NCI-H2227 (cell line): ENCODE measurements around the gene PSD2.
"Not testable (repeated sequence)": the region's sequence is repeated elsewhere in the genome, so short reads cannot be mapped to it uniquely, and the experiment has no call there.

ENCODE experiments used
- DNase-seq: peaks from one replicate; lab custom pipeline; 2025; ENCODE audit not compliant: unreplicated experiment; lab: John Stamatoyannopoulos, UW

Gene PSD2

DNA sequence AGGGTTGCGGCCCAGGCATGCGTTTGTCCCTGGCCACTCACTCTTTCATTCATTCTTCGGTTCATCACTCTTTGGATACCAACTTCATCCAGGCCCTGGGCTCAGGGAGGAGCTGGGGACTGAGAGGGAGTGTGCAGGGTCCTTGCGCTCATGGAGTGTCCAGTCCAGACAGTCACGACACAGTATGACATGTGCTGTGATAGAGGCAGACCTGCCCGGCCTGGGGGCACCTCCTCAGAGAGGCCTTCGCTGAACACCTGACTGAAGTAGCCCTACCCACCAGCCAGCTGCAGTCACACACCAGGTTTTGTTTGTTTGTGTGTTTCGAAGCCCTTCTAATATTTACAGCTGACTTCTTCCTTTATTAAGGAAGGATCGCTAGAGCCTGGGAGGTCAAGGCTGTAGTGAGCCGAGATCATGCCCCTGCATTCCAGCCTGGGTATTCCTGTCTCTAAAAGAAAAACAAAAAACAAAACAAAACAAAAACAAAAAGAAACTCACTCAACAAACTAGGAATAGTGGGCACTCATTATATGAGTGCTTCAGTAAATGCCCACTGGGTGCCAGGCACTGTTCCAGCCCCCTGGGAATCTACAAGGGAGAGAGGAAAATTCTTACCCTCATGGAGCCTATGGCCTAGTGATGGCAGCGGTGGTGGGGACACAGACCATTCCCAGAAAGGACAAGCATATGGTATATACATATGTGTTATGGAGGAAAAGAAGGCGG, 6.3 kb upstream of the PSD2 start:
- DNase-seq, result no peak

- no peak for DNase-seq
Measured at GRCh38 chr5:139789845-139790189, 5.8 kb upstream of the PSD2 start.

- no peak for DNase-seq
Measured at GRCh38 chr5:139792218-139792617, 3.4 kb upstream of the PSD2 start.

DNA sequence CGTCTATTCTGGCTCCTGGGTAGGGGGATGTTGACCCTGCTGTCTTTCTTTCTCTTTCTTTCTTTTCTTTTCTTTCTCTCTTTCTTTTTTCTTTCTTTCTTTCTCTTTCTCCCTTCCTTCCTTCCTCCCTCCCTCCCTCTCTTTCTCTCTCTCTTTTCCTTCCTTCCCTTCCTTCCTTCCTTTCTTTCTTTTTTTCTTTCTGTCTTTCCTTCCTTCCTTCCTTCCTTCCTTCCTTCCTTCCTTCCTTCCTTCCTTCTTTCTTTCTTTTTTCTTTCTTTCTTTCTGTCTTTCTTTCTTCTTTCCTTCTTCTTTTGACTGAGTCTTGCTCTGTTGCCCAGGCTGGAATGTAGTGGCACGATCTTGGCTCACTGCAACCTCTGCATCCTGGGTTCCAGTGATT, 3.0 kb upstream of the PSD2 start:
- not testable (repeated sequence) for DNase-seq

DNA sequence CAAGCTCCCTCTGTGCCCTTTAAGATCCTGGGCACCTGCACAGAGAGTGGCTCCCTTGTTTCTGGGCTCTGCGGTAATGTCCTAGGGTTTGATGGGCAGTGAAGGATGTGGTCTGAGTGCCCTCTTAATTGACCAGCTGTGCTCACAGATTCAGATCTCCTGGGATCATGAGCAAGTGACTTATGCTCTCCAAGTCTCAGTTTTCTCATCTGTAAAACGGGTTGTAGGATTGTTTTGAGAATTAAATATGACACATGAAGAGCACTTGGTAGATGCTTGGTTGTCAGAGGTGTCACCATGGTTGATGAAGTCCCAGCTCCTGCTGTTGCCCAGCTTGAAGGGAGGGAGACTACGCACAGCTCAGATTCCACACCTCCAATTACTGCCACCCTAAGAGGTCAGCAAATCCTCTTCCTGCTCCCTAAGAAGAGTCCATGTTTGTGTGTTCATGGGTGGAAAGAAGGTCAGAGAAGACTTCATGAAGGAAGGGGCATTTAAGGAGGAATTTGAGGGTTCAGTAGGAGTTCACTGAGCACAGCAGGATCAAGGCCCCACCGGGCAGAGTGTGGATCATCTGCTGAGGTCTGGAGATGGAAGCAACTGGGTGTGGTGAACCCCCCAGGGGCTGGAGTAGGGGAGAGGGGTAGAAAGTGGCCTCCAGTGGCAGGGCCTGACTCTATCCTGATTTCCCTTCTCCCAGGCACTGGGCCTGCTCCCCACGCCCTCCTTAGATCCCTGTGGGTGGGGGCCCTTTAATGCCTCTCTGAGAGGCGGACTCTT, 1.4 kb upstream of the PSD2 start:
- no peak for DNase-seq

- peak; percentile 52 for DNase-seq
Measured at GRCh38 chr5:139796061-139796806, 626 bp downstream of the PSD2 start.

DNA sequence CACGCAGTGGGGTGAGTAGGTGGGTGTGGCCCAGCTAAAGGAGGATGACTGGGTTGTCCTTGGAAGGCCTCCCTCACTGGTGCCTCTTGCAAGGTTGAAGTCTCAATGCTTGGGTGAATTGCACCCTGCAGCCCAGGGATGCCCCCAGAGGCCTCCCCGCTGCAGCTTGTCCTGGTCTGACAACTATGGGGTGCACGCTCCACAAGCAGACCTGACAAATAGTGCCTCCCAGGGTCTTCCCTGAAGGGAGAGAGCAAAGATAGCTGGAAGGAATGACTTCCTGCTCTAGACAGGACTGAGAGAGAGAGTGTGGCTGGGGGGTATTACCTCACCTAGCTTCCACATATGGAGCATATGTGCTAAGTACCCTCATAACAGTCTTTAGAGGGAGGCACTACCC, 1.7 kb downstream of the PSD2 start:
- DNase-seq, result no peak

DNA sequence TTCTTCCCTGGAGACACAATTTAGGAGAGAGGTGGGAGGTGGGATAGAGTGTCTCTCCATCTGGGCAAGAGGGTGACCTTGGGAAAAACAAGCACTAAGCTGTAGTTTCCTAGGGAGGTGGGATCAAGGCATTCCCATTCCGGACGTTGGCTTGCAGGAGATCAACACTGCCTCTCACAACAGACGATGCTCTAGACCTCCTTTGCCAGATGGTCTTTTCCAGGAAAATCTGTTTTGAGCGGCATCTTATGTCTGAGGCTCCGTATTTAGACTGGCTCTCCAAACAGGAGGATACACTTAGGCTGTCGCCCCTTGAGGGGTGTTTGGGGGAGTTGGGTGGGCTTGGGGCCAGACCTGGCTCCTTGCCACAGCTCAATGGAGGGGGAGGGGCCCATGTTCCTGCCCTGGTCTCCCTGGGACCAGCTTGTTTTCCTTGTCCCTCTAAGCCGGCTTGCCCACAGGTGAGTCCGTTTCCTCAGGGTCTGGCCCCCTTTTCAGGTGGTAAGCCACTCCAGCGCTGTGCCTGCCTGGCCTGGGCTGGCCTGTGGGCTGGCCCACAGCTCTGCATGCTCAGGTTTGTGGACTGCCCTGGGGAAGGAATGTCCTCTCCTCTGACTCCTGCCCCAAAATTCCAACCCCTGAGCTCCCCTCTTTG, 2.4 kb downstream of the PSD2 start:
- no peak for DNase-seq

DNA sequence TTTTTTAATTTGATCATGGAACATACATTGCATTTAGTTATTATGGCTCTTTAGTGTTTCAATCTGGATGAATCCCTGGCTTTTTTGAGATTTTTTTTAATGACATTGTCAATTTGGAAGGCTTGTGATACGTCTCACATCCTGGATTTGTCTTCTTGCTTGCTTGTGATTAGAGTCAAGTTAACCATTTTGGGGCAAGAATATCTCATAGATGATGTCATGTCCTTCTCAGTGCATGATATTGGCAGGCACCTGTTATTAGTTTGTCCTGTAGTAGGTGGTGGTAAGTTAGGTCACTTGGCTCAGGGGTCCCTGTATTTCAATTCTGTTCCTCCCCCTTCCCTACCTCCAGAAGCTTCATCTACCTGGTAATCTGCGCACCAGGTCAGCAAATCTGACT, 3.3 kb downstream of the PSD2 start:
- no peak for DNase-seq

DNA sequence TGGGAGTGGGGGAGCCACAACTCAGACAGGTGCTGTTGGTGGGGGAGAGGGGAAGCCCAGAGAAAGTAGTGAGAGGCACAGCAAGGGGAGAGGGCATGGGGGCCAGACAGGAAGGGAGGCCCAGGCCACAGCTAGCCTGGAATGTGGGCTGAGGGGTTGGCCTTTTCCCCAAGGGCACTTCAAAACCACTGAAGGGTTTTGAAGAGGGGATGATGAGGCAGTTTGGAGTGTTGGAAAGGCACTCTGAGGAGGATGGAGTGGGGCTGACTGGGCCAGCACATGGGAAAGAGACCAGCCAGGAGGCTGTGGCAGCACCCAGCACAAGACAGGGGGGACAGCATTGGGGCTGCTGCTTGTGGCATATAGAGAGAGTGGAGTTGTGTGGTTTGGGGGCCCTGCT, 3.8 kb downstream of the PSD2 start:
- no peak for DNase-seq

GRCh38 chr5:139803978-139804377, 8.4 kb downstream of the PSD2 start:
- no peak for DNase-seq

GRCh38 chr5:139804800-139805397, 9.3 kb downstream of the PSD2 start:
- no peak for DNase-seq

DNA sequence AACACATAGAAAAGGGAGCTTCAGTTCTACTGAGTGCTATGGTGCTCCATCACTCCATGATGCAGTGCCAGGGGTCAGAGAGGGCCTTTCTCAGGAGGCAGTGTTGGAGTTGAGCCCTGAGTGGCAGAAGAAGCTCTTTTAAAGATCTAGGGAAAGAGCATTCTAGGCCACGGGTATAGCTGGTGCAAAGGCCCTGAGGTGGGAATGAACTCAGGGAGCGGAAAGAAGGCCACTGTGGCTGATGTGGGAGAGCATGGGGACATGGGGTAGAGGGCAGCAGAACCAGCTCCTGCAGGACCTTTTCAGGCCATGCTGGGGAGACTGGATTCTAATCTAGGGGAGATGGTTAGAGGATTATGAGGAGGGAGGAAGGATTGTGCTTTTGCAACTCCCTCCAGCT, 9.9 kb downstream of the PSD2 start:
- DNase-seq, result no peak

DNA sequence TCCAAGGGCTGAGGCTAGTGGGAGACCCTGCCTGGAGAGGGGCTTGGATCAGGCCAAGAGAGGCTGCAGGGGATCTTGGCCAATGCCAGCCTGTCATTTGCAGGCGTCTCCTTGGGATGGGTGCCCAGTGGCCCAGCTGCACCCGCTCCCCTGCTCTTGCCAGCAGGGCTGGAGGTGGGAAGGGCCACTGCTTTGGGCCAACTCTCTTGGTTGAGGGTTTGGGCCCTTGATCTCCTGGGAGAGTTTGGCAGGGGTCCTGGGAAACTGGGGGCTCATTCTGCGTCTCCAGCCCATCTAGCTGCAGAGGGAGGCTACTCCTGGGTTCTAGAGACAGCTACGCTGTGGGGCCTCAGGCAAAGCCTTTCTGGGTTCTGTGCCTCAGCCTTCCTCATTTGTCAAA, 10.5 kb downstream of the PSD2 start:
- no peak for DNase-seq

DNA sequence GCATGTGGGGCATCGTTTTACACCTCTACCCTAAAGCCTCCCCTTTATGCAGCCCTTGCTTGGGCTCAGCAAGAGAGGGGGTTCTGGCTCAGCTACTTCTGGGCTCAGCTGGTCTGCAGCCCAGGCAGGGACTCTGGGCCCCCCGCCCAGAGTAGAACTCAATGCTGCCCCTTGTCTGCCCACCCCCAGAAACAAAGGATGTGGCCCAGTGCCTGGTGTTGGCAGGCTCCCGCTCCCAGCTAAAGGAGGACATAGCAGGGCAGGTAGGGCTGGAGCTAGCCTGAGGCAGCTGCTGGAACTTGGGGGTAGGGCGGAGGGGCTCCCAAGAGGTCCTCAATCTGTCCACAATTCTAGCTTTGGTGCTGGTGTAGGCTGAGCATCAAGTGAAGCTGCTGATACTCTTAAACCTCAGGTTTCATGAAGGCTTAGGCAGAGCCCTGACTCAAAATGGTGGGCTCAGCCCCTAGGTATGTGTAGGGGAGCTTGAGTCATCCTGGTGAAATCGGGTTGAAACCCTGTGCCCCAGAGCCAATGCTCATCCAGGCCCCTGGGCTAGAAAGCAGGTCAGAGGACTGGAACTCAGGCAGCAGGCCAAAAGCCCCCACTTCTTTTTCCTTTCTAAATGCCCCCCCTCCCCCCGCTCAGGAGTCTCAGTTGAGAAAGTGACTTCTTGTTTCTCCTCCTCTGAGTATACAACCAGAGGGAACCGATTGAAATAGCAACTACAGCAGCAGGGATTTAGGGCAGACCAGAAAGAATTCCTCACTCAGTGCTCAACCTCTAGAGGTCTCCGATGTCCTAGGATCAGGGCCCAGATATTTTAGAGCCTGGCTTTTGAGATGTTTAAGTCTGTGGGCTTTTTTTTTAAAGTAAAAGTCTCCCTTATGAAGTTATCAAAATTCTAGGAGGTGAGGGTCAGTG, 11.4 kb downstream of the PSD2 start:
- no peak for DNase-seq

GRCh38 chr5:139807647-139808030, 12.0 kb downstream of the PSD2 start:
- no peak for DNase-seq

DNA sequence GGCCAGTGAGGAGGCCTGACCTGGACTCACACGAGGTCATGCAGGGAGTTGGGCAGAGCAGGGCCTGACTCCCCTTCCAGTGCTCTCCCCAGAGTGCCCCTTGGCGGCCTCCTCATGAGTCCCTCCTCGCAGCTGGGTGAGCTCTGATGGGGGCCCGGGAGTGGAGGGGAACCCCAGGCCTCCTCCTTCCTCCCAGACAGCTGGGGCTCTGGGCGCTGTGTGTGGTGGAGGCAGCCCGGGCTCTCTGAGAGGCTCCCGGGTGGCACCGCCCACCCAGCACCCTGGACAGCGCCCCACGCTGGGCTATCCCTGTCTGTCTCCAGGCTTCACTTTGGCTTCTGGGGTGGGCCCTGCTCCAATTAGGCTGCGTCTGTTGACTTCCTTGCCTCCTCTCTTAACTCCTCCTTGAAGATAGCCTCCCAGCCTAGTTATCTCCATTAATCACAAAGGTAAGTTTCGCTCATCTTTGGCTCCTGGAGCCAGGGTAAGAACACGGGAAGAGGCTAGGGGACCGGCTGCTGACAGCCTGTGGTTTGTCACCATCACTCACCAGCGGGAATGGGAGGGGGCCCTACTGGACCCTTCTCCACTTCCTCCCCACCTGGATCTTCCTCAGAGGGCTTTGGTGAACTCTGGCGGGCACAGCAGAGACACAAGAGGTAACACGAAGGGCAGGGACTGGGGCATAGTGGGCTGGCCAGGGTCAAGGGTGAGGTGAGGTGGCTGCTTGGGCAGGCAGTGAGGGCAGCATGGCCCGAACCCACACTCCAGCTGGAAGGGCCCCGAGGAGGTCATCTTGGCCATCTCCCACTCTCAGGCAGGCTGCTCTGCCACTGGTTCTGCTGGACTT, 13.1 kb downstream of the PSD2 start:
- no peak for DNase-seq

- no peak for DNase-seq
Measured at GRCh38 chr5:139809331-139809810, 13.8 kb downstream of the PSD2 start.
